NCI-H2196 (cell line): ENCODE data around the gene IL12RB2.

Experiments
- DNase-seq: peaks from one replicate; lab custom pipeline; 2025; ENCODE audit not compliant: unreplicated experiment; lab: John Stamatoyannopoulos, UW

IL12RB2 gene

GRCh38 chr1:67313934-67314671 lies 6.4 kb downstream of the IL12RB2 start:
- no peak for DNase-seq

- no peak for DNase-seq
Observed at GRCh38 chr1:67314696-67315095, 7.0 kb downstream of the IL12RB2 start.

GRCh38 chr1:67316180-67316902 lies 8.7 kb downstream of the IL12RB2 start:
- no peak for DNase-seq

- no peak for DNase-seq
Observed at GRCh38 chr1:67316918-67317317, 9.2 kb downstream of the IL12RB2 start.

GRCh38 chr1:67317803-67318202 lies 10.1 kb downstream of the IL12RB2 start:
- no peak for DNase-seq

GRCh38 chr1:67322442-67322841 lies 14.8 kb downstream of the IL12RB2 start:
- DNase-seq, result no peak

DNA sequence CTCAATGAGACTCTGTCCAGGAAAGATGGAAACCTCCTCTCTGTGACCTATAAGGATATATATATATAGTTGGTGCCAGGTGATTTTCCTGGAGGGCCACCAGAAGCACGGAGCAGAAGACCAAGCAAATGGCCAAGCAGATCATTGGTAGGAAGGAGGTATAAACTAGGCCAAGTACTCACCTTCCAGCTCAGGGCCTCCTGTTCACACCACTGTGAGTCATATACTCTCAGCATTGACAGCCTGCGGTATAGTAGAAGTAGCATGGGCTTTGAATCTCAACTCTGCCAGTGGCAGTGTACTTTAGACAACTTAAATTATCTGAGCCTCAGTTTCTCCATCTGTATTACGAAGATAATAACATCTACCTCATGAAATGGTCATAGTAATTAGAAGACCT lies 15.4 kb downstream of the IL12RB2 start:
- no peak for DNase-seq

- no peak for DNase-seq
Observed at GRCh38 chr1:67324068-67324467, 16.4 kb downstream of the IL12RB2 start.

DNA sequence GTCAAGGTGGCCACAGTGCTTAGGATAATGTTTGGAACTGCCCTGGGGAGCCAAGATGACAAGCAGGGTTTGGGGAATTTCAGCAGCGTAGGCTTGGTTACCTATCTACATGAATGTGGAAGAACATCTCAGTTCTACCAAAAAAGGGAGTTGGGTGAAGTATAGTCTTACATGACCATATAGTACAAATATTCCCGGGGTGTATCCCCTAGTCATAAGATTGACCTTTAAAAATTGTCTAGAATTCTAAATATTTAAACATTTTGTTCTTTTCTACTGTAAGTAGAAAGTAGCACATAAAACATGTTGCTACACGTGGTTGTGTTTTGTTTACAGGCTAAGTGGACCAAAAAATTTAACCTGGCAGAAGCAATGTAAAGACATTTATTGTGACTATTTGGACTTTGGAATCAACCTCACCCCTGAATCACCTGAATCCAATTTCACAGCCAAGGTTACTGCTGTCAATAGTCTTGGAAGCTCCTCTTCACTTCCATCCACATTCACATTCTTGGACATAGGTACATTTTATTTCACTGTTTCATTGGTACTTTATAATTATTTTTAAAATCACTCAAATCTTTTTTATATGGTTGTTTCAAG lies 20.3 kb downstream of the IL12RB2 start:
- DNase-seq, result no peak

DNA sequence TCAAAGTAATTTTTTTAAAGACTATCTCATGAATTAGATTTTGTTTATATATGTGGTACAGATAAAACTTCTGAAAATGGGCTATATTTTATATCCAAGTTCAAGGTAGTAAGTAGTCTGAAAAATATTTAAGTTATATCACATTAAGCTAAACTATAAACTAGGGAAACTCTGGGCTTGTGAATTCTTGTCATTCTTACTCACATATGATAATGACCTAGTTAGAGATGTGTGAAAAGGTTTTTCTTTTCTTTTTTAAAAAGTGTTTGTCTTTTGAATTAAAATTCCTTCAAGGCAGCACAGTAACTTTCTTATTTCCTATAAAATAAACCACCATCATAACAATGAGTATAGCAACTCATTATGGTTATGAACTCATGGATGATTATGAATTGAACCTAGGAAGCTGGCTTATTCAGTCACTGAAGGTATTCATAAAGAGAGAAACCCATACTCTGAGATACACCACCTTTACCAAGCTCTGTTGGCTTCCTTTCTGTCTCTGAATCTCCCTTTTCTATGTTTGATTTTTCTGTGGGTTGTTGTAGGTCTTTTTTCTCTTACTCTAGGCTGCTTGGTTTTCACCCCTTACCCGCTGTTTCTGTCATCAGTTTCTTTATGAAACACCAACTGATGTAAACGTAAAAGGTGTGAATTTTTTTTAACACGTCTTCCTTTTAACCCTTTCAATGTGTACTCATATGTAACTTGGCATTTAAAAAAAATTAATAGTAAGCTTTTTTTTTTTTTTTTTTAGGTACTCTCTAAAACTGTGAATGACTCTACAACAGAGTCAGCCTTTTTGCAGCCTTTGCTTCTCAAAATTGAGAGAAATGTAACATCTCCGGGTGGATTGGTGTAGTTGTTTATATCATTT lies 25.2 kb downstream of the IL12RB2 start:
- DNase-seq, result no peak

DNA sequence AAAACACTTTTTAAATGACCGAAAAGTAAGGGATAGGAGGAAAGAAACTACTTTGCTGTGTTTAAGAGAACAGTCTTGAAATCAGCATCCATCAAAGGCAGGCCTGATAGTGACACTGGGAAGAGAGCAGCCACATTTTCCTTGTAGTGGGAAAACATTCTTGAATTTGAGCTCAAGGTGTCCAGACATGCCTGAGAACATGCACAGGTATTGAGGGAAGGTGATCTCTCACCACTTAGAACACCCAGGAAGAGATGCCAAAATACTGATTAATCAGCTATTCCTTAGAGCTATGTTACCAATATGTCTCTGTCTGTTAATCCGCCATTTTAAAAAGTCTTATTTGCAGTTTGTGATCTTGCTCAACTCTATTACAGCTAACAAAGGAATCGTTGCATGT lies 25.9 kb downstream of the IL12RB2 start:
- no peak for DNase-seq

DNA sequence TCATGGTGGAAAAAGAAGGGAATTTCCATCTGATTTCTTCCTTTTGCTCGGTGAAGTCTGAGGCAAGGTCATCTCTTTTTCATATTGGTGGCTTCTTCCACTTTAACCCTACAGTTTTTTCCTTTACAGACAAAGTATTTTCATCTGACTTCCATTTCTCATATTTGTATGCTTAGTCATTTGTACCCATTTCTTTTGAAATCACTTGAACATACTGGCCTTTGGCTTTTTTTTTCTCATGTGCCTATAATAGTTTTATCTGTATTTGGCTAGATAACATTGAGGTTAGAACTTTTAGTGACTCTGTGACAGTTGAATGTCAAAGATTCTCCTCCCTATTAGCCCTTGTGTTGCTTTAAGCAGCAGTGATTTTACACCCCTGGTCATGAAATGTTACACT lies 27.7 kb downstream of the IL12RB2 start:
- no peak for DNase-seq

DNA sequence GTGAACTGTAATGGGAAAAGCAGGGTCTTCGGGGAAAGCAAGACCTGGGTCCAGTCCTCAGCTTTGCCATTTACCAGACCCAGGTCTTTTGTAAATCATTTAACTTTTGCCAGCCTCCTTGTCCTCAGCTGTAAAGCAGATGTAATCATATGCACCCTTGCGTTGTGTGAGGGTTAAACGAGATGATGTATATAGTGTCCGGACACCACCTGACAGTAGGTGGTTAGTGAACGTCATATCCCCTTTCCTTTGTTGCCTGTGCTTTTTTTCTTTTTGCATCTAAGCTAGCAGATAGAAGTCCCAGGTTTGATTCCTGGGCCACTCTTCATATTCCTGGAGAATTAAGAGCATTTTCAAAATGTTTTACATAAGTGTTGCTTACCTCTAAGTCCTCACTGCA lies 28.5 kb downstream of the IL12RB2 start:
- no peak for DNase-seq

DNA sequence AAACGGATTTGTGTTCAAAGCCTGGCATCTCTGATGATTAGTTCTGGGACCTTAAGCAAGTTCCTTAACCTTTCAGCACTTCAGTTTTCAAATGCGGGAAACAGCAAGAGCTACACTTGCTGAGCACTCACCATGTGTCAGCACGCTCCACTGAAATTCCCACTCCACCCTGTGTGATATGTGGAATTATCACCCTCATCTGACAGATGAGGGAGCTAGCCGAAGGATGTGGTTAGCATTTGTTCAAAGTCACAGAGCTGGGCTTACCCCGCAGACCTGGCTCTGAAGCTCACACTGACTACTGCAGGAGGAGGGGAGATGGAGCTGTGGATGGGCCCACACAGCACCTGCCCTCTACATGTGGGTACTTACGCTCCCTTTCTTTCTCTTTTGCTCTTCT lies 29.1 kb downstream of the IL12RB2 start:
- DNase-seq, result no peak

GRCh38 chr1:67338642-67339041 lies 31.0 kb downstream of the IL12RB2 start:
- DNase-seq, result no peak

- DNase-seq, result peak; percentile 14
Observed at GRCh38 chr1:67339623-67340343, 32.1 kb downstream of the IL12RB2 start.

GRCh38 chr1:67342076-67342890 lies 34.6 kb downstream of the IL12RB2 start:
- DNase-seq, result no peak

- DNase-seq, result no peak
Observed at GRCh38 chr1:67345556-67345955, 37.9 kb downstream of the IL12RB2 start.

- no peak for DNase-seq
Observed at GRCh38 chr1:67346982-67347381, 39.3 kb downstream of the IL12RB2 start.
